ENCODE data around the gene TMEM203. TPM values are rescaled to one million over a fixed set of nuclear protein-coding genes. Genes with fewer than 3 reads are reported as not detected.
A peak's percentile ranks its signal among the peaks of the same experiment; 100 is the strongest.

Gene TMEM203
- total RNA-seq, 4 donors from 2014 or later = 24.7 to 45.9 (median 32.0) TPM

DNA sequence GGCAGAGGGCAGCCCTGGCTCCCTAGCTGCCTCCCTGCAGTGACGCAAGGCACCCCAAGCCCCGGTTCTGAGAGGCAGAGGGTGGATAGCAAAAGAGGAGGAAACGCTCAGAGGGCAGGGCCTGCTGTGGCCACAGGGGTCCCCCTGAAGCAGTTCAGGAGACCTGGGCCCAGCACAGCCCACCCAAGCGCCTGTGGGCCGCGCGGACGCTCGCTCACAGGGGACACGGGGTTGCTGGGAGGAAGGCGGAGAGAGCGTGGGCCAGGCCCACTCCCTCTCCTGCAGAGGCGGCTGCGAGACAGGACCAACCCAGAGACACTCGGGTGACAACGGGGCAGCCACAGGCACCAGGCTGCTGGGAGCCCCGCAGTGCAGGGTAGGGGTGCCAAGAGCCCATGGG lies 25.7 kb downstream of the TMEM203 start:
- Histone ChIP-seq H3K27ac (no peak overlapping the region), H3K4me3 (no peak overlapping the region), H3K27me3 (no peaks in the 10 kb centered on the region), H3K4me1 (no peaks in the 10 kb centered on the region), H3K9me3 (no peaks in the 10 kb centered on the region), H3K36me3 (peaks cover 3 to 67% of the 10 kb centered on the region in 2 donors)
- TF ChIP-seq POLR2A (IDR thresholded peaks at IDR 0.05) = no peak
- TF ChIP-seq, protein P1, sequence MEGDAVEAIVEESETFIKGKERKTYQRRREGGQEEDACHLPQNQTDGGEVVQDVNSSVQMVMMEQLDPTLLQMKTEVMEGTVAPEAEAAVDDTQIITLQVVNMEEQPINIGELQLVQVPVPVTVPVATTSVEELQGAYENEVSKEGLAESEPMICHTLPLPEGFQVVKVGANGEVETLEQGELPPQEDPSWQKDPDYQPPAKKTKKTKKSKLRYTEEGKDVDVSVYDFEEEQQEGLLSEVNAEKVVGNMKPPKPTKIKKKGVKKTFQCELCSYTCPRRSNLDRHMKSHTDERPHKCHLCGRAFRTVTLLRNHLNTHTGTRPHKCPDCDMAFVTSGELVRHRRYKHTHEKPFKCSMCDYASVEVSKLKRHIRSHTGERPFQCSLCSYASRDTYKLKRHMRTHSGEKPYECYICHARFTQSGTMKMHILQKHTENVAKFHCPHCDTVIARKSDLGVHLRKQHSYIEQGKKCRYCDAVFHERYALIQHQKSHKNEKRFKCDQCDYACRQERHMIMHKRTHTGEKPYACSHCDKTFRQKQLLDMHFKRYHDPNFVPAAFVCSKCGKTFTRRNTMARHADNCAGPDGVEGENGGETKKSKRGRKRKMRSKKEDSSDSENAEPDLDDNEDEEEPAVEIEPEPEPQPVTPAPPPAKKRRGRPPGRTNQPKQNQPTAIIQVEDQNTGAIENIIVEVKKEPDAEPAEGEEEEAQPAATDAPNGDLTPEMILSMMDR (IDR thresholded peaks at IDR 0.05 in 4 of 5, conservative IDR thresholded peaks at IDR 0.05 in 1 of 5) = no peak
- no peak for DNase-seq
- in situ Hi-C loops (cut with MboI; ENCODE audit: low sequenced_read_pairs in 4 of 4) (no loop called here), intact Hi-C loops (cut with DNase I; ENCODE audit: low total_unique reads) (no loop called here)
- no peak for ATAC-seq

DNA sequence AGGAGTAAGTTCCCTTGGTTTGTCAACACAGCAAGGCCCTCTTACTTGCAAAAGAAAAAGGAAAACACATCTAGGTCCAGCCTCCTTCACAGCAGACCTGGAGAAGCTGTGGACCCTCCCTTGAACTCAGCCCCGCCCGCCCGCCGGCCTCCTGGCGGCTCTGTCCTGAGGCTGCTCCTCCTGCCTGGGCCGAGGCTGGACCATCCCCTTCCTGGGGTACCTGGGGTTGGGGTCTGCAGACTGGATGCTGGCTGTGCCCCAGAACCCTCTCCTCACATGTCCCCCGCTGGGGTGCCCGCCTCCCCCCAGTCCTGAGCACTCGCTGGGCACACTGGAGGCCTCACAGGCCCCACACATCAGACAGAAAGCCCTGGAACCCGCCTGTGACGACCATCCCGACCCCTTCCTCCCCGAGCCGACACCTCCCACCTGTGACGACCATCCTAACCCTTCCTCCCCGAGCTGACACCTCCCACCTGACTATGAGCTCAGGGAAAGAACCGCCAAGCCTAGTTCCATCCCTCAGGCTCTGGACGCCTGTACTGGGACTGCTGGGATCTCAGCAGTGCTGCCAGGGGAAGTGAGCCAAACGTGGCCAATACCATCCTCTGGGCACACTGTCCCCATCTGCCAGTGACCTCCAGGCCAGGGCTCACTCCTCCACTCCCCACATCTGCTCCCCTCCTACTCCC lies 26.4 kb downstream of the TMEM203 start:
- TF ChIP-seq, protein P1 (IDR thresholded peaks at IDR 0.05 in 4 of 5, conservative IDR thresholded peaks at IDR 0.05 in 1 of 5) = no peak
- no peak for TF ChIP-seq POLR2A (IDR thresholded peaks at IDR 0.05)
- no peaks in the 10 kb centered on the region for H3K4me1 ChIP-seq
- no peak overlapping the region for H3K4me3 ChIP-seq
- no peak overlapping the region for H3K27ac ChIP-seq
- H3K27me3 ChIP-seq = no peaks in the 10 kb centered on the region
- no peak for DNase-seq
- ATAC-seq = no peak
- intact Hi-C loops (cut with DNase I; ENCODE audit: low total_unique reads) = no loop called here
- peaks cover 3 to 61% of the 10 kb centered on the region in 2 donors for H3K36me3 ChIP-seq
- no peaks in the 10 kb centered on the region for H3K9me3 ChIP-seq
- in situ Hi-C loops (cut with MboI; ENCODE audit: low sequenced_read_pairs in 4 of 4) = no loop called here

DNA sequence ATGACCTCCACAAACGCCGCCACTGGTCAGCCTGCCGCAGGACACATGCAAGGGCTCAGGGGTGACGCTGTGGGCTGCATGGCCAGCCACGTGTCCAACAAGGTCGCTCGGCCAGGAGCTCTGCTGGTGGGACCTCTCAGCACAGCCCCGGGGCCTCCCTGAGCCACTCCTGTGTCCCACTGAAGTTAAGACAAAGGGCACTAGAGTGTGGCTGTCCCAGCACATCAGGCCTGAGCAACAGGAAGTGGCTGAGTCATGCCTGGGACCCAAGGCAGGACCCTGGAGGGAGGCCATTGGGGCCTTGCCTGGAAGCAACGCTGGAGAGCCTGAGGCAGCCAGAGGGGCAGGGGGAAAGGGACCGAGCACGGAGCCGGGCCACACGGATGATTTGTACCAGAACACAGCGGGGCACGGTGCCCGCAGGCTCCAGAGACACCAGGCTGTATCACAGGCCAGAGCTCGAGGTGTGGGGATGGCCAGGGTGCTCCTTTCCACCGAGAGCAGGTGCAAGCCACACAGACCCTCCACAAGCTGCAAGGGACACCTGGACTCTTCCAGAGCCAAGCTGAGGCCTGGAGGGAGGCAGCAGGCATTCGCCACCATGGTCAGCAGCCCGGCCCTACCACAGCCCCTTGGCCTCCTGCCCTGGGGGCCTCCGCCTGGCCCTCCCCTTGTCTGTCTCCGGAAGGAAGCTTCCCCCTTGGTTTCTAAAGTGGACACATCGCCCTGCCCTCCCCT lies 27.1 kb downstream of the TMEM203 start:
- Histone ChIP-seq H3K4me3 (no peak overlapping the region), H3K4me1 (no peaks in the 10 kb centered on the region), H3K27ac (no peak overlapping the region), H3K27me3 (no peaks in the 10 kb centered on the region), H3K36me3 (peaks cover 3 to 53% of the 10 kb centered on the region in 2 donors), H3K9me3 (no peaks in the 10 kb centered on the region)
- ATAC-seq = no peak
- intact Hi-C loops (cut with DNase I; ENCODE audit: low total_unique reads) = no loop called here
- DNase-seq = no peak
- in situ Hi-C loops (cut with MboI; ENCODE audit: low sequenced_read_pairs in 4 of 4) = no loop called here
- TF ChIP-seq, protein P1 (IDR thresholded peaks at IDR 0.05 in 4 of 5, conservative IDR thresholded peaks at IDR 0.05 in 1 of 5) = no peak
- no peak for TF ChIP-seq POLR2A (IDR thresholded peaks at IDR 0.05)

DNA sequence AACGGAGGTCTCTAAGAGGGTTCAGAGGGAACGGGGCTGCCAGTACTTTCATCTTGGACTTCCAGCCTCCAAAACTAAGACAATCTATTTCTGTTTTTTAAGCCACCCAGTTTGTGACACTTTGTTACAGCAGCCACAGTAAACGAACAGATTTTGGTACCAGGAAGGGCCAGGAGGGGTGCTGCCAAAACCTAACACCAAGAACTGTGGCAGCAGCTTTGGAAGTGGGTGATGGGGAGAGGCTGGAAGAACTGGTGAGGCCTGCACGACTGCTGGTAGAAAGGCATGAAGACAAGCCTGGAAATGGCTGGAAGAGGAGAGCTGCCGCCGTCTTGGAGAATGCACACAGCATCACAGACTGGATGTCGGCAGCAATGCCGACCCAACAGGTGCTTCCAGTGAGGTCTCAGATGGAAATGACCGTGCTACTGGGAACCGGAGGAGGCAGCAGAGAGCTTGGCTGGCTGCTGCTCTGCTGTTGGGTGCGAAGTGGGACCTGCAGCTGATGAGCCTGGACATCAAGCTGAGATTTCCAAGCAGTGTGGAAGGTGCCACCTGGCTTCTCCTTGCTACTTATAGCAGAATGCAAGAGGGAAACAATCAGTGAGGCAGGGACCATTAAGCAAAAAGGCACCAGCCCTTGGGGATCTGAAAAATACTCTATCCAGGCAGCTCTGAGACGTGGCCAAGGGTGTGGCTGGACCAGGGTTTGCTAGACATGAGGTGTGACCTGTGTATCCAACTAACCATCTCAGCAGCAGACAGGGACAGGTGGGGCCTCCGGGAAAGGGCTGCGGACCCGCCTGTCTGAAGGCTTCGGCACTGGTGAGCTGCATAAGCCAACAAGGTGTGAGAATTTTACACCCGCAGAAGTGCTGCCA lies 28.9 kb downstream of the TMEM203 start:
- H3K9me3 ChIP-seq = no peaks in the 10 kb centered on the region
- no peak for TF ChIP-seq POLR2A (IDR thresholded peaks at IDR 0.05)
- TF ChIP-seq, protein P1 (IDR thresholded peaks at IDR 0.05 in 4 of 5, conservative IDR thresholded peaks at IDR 0.05 in 1 of 5) = peak in 3 of 5 experiments; percentile 11 to 43 (median 21)
- H3K4me1 ChIP-seq = no peaks in the 10 kb centered on the region
- in situ Hi-C loops (cut with MboI; ENCODE audit: low sequenced_read_pairs in 4 of 4) (no loop called here), intact Hi-C loops (cut with DNase I; ENCODE audit: low total_unique reads) (no loop called here)
- peaks cover 0 to 35% of the 10 kb centered on the region in 2 donors for H3K36me3 ChIP-seq
- peaks cover 0 to 4% (median 0%) of the 10 kb centered on the region in 3 donors for H3K27me3 ChIP-seq
- no peak for DNase-seq
- ATAC-seq = peak in 1 of 2 donors; percentile 65
- no peak overlapping the region for H3K27ac ChIP-seq
- no peak overlapping the region for H3K4me3 ChIP-seq

Data from gastrocnemius medialis (tissue), 4 donors.